H1 (cell line): ENCODE data around the gene MACROD1. TPM values are rescaled to one million over a fixed set of nuclear protein-coding genes. Genes with fewer than 3 reads are reported as not detected.
A peak's percentile ranks its signal among the peaks of the same experiment; 100 is the strongest.

Source experiments
- CTCF ChIA-PET: fragments of 300-600 bp; sonication (Branson Sonifier 250); formaldehyde crosslinking; loops from one replicate; lab custom pipeline; 2021; ENCODE audit not compliant: partially characterized antibody; lab: Charles Lee
- POLR2A ChIA-PET: fragments of 300-600 bp; sonication (Branson Sonifier 250); formaldehyde crosslinking; loops from one replicate; lab custom pipeline; 2021; ENCODE audit warnings: inconsistent platforms; ENCODE audit not compliant: partially characterized antibody; lab: Charles Lee
- DNase-seq, 2 experiments: peaks; one replicate each; pipeline versions ENCODE4 v3.0.0 to v3.0.0-alpha.2; 2010 to 2022; ENCODE audit warnings: low spot score in 2 of 2, low read depth in 1 of 2, mixed read lengths in 1 of 2
- FAIRE-seq: peaks from 2 replicates; lab custom pipeline; 2011; peaks lifted over from hg19 to GRCh38; lab: Jason Lieb, UNC
- H2AFZ ChIP-seq: 2 replicates; pipeline ENCODE4 v1.8.1; 2012; ENCODE audit warnings: low read length, inconsistent platforms
- H2AK5ac ChIP-seq: 2 replicates; pipeline ENCODE4 v1.6.1; 2013; ENCODE audit warnings: low read depth, low read length
- H2BK120ac ChIP-seq: replicated peaks from 2 replicates; pipeline ENCODE3; 2013; ENCODE audit warnings: low read depth, low read length, inconsistent platforms
- H2BK12ac ChIP-seq: 2 replicates; pipeline ENCODE4 v1.6.1; 2013; ENCODE audit warnings: low read depth, low read length
- H2BK15ac ChIP-seq: 2 replicates; pipeline ENCODE4 v1.6.1; 2013; ENCODE audit warnings: low read length
- H2BK20ac ChIP-seq: 2 replicates; pipeline ENCODE4 v1.6.1; 2013; ENCODE audit warnings: low read length
- H2BK5ac ChIP-seq: 2 replicates; pipeline ENCODE4 v1.6.1; 2013; ENCODE audit warnings: low read depth, low read length
- H3K14ac ChIP-seq: 2 replicates; pipeline ENCODE4 v1.6.1; 2013; ENCODE audit warnings: inconsistent platforms; ENCODE audit not compliant: insufficient read length
- H3K18ac ChIP-seq: 2 replicates; pipeline ENCODE4 v1.6.1; 2013; ENCODE audit warnings: low read length; ENCODE audit errors: extremely low read depth
- H3K23ac ChIP-seq: 2 replicates; pipeline ENCODE4 v1.6.1; 2013; ENCODE audit warnings: inconsistent platforms; ENCODE audit not compliant: insufficient read length
- H3K23me2 ChIP-seq: 2 replicates; pipeline ENCODE4 v1.6.1; 2013; ENCODE audit warnings: low read depth, low read length
- H3K27ac ChIP-seq: 2 replicates; pipeline ENCODE4 v1.6.1; 2011; ENCODE audit warnings: low read depth, low read length, inconsistent platforms
- H3K27me3 ChIP-seq, 4 experiments: replicated peaks in 1 of 4; 1 replicate in 1 of 4; 2 replicates in 3 of 4; pipeline versions ENCODE4 v1.6.1 to v1.8.1; 2011 to 2013; ENCODE audit warnings: low read length in 3 of 4, mild to moderate bottlenecking in 3 of 4, inconsistent platforms in 2 of 4, mixed read lengths in 2 of 4, moderate library complexity in 1 of 4; ENCODE audit not compliant: control insufficient read depth in 3 of 4, insufficient read depth in 3 of 4; ENCODE audit errors: extremely low read depth in 1 of 4
- H3K36me3 ChIP-seq, 4 experiments: 2 replicates each; pipeline versions ENCODE4 v1.6.1 to v1.8.1; 2011 to 2013; ENCODE audit warnings: mild to moderate bottlenecking in 4 of 4, low read length in 3 of 4, moderate library complexity in 2 of 4, control low read depth in 1 of 4, inconsistent platforms in 1 of 4; ENCODE audit not compliant: insufficient read depth in 4 of 4, control insufficient read depth in 2 of 4
- H3K4ac ChIP-seq: replicated peaks from 2 replicates; pipeline ENCODE3; 2013; ENCODE audit warnings: low read length, low read depth, mixed read lengths, inconsistent platforms; ENCODE audit not compliant: insufficient read length
- H3K4me1 ChIP-seq, 4 experiments: replicated peaks in 1 of 4; 1 replicate in 1 of 4; 2 replicates in 3 of 4; pipeline versions ENCODE4 v1.6.1 to v1.8.1; 2011 to 2013; ENCODE audit warnings: low read length in 3 of 4, inconsistent platforms in 2 of 4, mixed read lengths in 1 of 4; ENCODE audit not compliant: insufficient read depth in 4 of 4, control insufficient read depth in 3 of 4
- H3K4me2 ChIP-seq, 2 experiments: 2 replicates each; pipeline versions ENCODE4 v1.6.1 to v1.8.1; 2011 to 2013; ENCODE audit warnings: low read depth in 2 of 2, low read length in 2 of 2, control low read depth in 1 of 2, inconsistent platforms in 1 of 2, mild to moderate bottlenecking in 1 of 2; ENCODE audit not compliant: insufficient read depth in 1 of 2
- H3K4me3 ChIP-seq, 4 experiments: fragments of 200-600, 300-600 bp in 1 of 4; sonication (generic), shearing (Covaris generic), sonication (Bioruptor Twin) in 1 of 4; 2 replicates each; pipeline versions ENCODE4 v1.5.1 to v1.8.1; 2011 to 2016; ENCODE audit warnings: low read length in 4 of 4, low read depth in 3 of 4, control low read depth in 2 of 4, inconsistent platforms in 2 of 4, mild to moderate bottlenecking in 2 of 4, mixed read lengths in 1 of 4, moderate library complexity in 1 of 4; ENCODE audit not compliant: insufficient read depth in 2 of 4; ENCODE audit errors: extremely low read depth in 1 of 4
- H3K56ac ChIP-seq: replicated peaks from 2 replicates; pipeline ENCODE3; 2013; ENCODE audit warnings: low read depth, mild to moderate bottlenecking, mixed read lengths, low read length, inconsistent platforms; ENCODE audit not compliant: insufficient read length
- H3K79me1 ChIP-seq: 2 replicates; pipeline ENCODE4 v1.6.1; 2013; ENCODE audit warnings: low read depth, low read length, control low read depth
- H3K79me2 ChIP-seq, 2 experiments: 2 replicates each; pipeline versions ENCODE4 v1.6.1 to v1.8.1; 2012 to 2013; ENCODE audit warnings: low read length in 2 of 2, mild to moderate bottlenecking in 2 of 2, inconsistent platforms in 1 of 2; ENCODE audit not compliant: insufficient read depth in 2 of 2, control insufficient read depth in 1 of 2
- H3K9ac ChIP-seq, 4 experiments: replicated peaks in 1 of 4; 1 replicate in 1 of 4; 2 replicates in 3 of 4; pipeline versions ENCODE4 v1.6.1 to v1.8.1; 2011 to 2013; ENCODE audit warnings: low read depth in 3 of 4, low read length in 3 of 4, control low read depth in 2 of 4, mild to moderate bottlenecking in 2 of 4, moderate library complexity in 2 of 4, inconsistent platforms in 1 of 4; ENCODE audit errors: extremely low read depth in 1 of 4
- H3K9me3 ChIP-seq, 2 experiments: 2 replicates each; pipeline versions ENCODE4 v1.6.1 to v1.8.1; 2012 to 2013; ENCODE audit warnings: mild to moderate bottlenecking in 2 of 2, moderate library complexity in 2 of 2, control low read depth in 1 of 2, inconsistent platforms in 1 of 2, low read depth in 1 of 2, low read length in 1 of 2, mixed read lengths in 1 of 2; ENCODE audit not compliant: insufficient read depth in 2 of 2
- H4K20me1 ChIP-seq, 2 experiments: replicated peaks in 1 of 2; 2 replicates each; pipeline versions ENCODE3 to v1.8.1; 2011 to 2013; ENCODE audit warnings: inconsistent platforms in 2 of 2, low read length in 2 of 2, mild to moderate bottlenecking in 1 of 2; ENCODE audit not compliant: insufficient read depth in 2 of 2, control insufficient read depth in 1 of 2
- H4K5ac ChIP-seq: 2 replicates; pipeline ENCODE4 v1.6.1; 2013; ENCODE audit warnings: low read length, low read depth, mixed read lengths, inconsistent platforms; ENCODE audit not compliant: insufficient read length
- H4K8ac ChIP-seq: 2 replicates; pipeline ENCODE4 v1.8.0; 2013; ENCODE audit warnings: mild to moderate bottlenecking, moderate library complexity, low read length, inconsistent platforms; ENCODE audit not compliant: insufficient read depth; ENCODE audit errors: extremely low read depth
- H4K91ac ChIP-seq: replicated peaks from 2 replicates; pipeline ENCODE3; 2013; ENCODE audit warnings: low read length, mixed read lengths, inconsistent platforms; ENCODE audit not compliant: insufficient read length
- HDAC2 ChIP-seq, 2 experiments: fragments of 300-600 bp in 1 of 2; sonication (generic) in 1 of 2; IDR thresholded peaks; 2 replicates each; pipeline ENCODE4 v1.6.1; 2011 to 2012; ENCODE audit warnings: low read depth in 2 of 2, low read length in 2 of 2, mild to moderate bottlenecking in 2 of 2, moderate library complexity in 2 of 2, borderline replicate concordance in 1 of 2, inconsistent platforms in 1 of 2
- HDAC6 ChIP-seq: IDR thresholded peaks from one replicate; pipeline ENCODE4 v1.7.1; 2012; ENCODE audit warnings: low read depth, mild to moderate bottlenecking, inconsistent platforms, low read length, moderate library complexity
- KDM1A ChIP-seq: fragments of 200-600, 300-600 bp; sonication (generic); IDR thresholded peaks from 2 replicates; pipeline ENCODE4 v1.7.1; 2016; ENCODE audit warnings: mild to moderate bottlenecking, low read length, borderline replicate concordance
- NRF1 ChIP-seq: IDR thresholded peaks from 2 replicates; pipeline ENCODE4 v1.6.1; 2011; ENCODE audit warnings: mild to moderate bottlenecking, low read depth, low read length, improper control_type of control experiment
- RBBP5 ChIP-seq: IDR thresholded peaks from 2 replicates; pipeline ENCODE4 v1.7.1; 2012; ENCODE audit warnings: low read depth, mild to moderate bottlenecking, inconsistent platforms, low read length, moderate library complexity, borderline replicate concordance
- RXRA ChIP-seq: IDR thresholded peaks from 2 replicates; pipeline ENCODE4 v1.6.1; 2011; ENCODE audit warnings: low read depth, mild to moderate bottlenecking, low read length, moderate library complexity; ENCODE audit not compliant: insufficient read depth
- SAP30 ChIP-seq: fragments of 300-600 bp; sonication (generic); IDR thresholded peaks from 2 replicates; pipeline ENCODE4 v1.7.1; 2012; ENCODE audit warnings: low read length, moderate library complexity, mild to moderate bottlenecking, inconsistent platforms; ENCODE audit not compliant: insufficient read depth, insufficient replicate concordance
- SIX5 ChIP-seq: IDR thresholded peaks from 2 replicates; pipeline ENCODE4 v1.6.1; 2011; ENCODE audit warnings: mild to moderate bottlenecking, low read depth, low read length
- SRF ChIP-seq: IDR thresholded peaks from 2 replicates; pipeline ENCODE4 v1.6.1; 2011; ENCODE audit warnings: mild to moderate bottlenecking, low read depth, low read length, moderate library complexity
- ZNF274 ChIP-seq: IDR thresholded peaks from 2 replicates; pipeline ENCODE4 v1.7.0; 2012; ENCODE audit warnings: low read length, borderline replicate concordance; ENCODE audit errors: extremely low read depth
- WGBS, 2 experiments: shearing (Covaris generic) in 1 of 2; methylation state at CpG; one replicate each; pipeline versions ENCODE4 v1.1.6 to v1.1.7; 2013 to 2015; ENCODE audit warnings: low lambda C conversion rate in 2 of 2, mixed read lengths in 2 of 2, inconsistent platforms in 1 of 2, low coverage in 1 of 2, missing lambda C conversion rate in 1 of 2; ENCODE audit not compliant: insufficient replicate concordance in 2 of 2, insufficient coverage in 1 of 2, insufficient read length in 1 of 2; ENCODE audit errors: extremely low coverage in 1 of 2, missing lambda C conversion rate in 1 of 2; 5-methylcytosine and 5-hydroxymethylcytosine counted together
- polyA plus RNA-seq, 7 experiments: library from polyadenylated mRNA; depleted of rRNA in 3 of 7; stranded (reverse) in 5 of 7; unstranded in 2 of 7; fragments of >200 nt in 5 of 7; fragments of 200-250 nt in 2 of 7; gene quantifications; 1 replicate in 5 of 7; 2 replicates in 1 of 7; 4 replicates in 1 of 7; pipeline versions ENCODE4 v1.2.1 to v1.2.3, GENCODE V29; 2011 to 2013; ENCODE audit warnings: missing spikeins in 2 of 7, mixed read lengths in 2 of 7
- total RNA-seq: library from RNA; stranded (reverse); fragmentation: NEBNext Ultra II Directional; extraction: Animal tissue kit (Norgen Biotek cat#: 25700); gene quantifications from 2 replicates; pipeline ENCODE4 v1.2.1, GENCODE V29; 2021

Gene MACROD1
- total and polyA plus RNA-seq, 2 of the 8 experiments (the other 6 are each of a cell fraction or from before 2014, with no cell fraction given): 19.5 to 34.1 TPM

- H3K79me2 ChIP-seq: peaks cover 5 to 32% of the 10 kb centered on the region in 2 experiments
- POLR2A ChIA-PET: interaction anchor here (0.6 to 3.2 kb wide), 13 partner anchors 8 to 304 kb away, joined by 3 to 24 read pairs (median 3); partner anchors contain the start of genes COX8A and MARK2
- TF ChIP-seq KDM1A (no peak), RBBP5 (0 out of 2 replicates have a peak, but pooled peaks have one; percentile 69), ZNF274 (no peak), SIX5 (no peak), NRF1 (no peak), SRF (0 out of 2 replicates have a peak, but pooled peaks have one; percentile 14), RXRA (no peak), HDAC6 (no peak), HDAC2 (IDR thresholded peaks at IDR 0.05; ENCODE audit: borderline replicate concordance in 1 of 2, low read depth in 2 of 2, low read length in 2 of 2) (peak; percentile 28 to 84; a peak in 2 of 4 replicates), SAP30 (peak; percentile 53)
Measured at GRCh38 chr11:63986156-63986931, 179.6 kb downstream of the MACROD1 start, which contains the start of gene OTUB1. OTUB1 (plus strand) TSS chr11:63986438; CDS start chr11:63986457, 19 bp downstream.

More at GRCh38 chr11:63986156-63986931, 179.6 kb downstream of the MACROD1 start, which contains the start of gene OTUB1:
- Histone ChIP-seq H3K9me3 (no peaks in the 10 kb centered on the region), H4K20me1 (peaks cover 5 to 18% of the 10 kb centered on the region in 2 experiments), H4K8ac (peak within 1 kb of the TSS; percentile 100), H3K4me3 (peak within 1 kb of the TSS; percentile 63 to 86 (median 70)), H2BK15ac (peak within 1 kb of the TSS; percentile 29; the same call in 1 of the 2 replicates), H3K4ac (peak within 1 kb of the TSS; percentile 97), H3K36me3 (peaks cover 5 to 18% (median 11%) of the 10 kb centered on the region in 4 experiments; a peak in 6 of 8 replicates), H3K4me1 (peaks cover 0 to 16% (median 9%) of the 10 kb centered on the region in 4 experiments; a peak in 6 of 7 replicates), H2BK20ac (no peak within 1 kb of the TSS), H2BK5ac (peak within 1 kb of the TSS; percentile 99), H3K14ac (no peak within 1 kb of the TSS), H4K5ac (peak within 1 kb of the TSS; percentile 95), H2AK5ac (0 out of 2 replicates have a peak within 1 kb of the TSS, but pooled peaks have one; percentile 39), H4K91ac (peak within 1 kb of the TSS; percentile 96), H3K79me1 (peaks cover 23% of the 10 kb centered on the region), H3K27ac (peak within 1 kb of the TSS; percentile 96), H3K56ac (peak within 1 kb of the TSS; percentile 94), H3K4me2 (peak within 1 kb of the TSS; percentile 72 to 82), H2BK120ac (peak within 1 kb of the TSS; percentile 24), H2BK12ac (0 out of 2 replicates have a peak within 1 kb of the TSS, but pooled peaks have one; percentile 80), H2AFZ (0 out of 2 replicates have a peak within 1 kb of the TSS, but pooled peaks have one; percentile 7), H3K23me2 (peaks cover 10% of the 10 kb centered on the region; the same call in 1 of the 2 replicates), H3K27me3 (no peaks in the 10 kb centered on the region), H3K9ac (peak within 1 kb of the TSS; percentile 75 to 97 (median 89)), H3K23ac (no peak within 1 kb of the TSS), H3K18ac (peak within 1 kb of the TSS; percentile 99)
- 2% methylated on average over 43 of the region's 63 CpGs; no CpG with 5 or more reads in 1 of the 2 experiments for WGBS, 2 experiments
- FAIRE-seq (peak; percentile 24), DNase-seq (peak; percentile 92 to 96)
- CTCF ChIA-PET: no interaction called here
